Fibroblast of skin of left quadriceps (primary cell): Measurements from ENCODE around the gene S100A9.
"Not testable (repeated sequence)": the region's sequence is repeated elsewhere in the genome, so short reads cannot be mapped to it uniquely, and the experiment has no call there.

Experiments used
- DNase-seq, 2 experiments: peaks; one replicate each; pipeline ENCODE4 v3.0.0-alpha.2; 2013; ENCODE audit warnings: low read depth in 2 of 2

The S100A9 gene

DNA sequence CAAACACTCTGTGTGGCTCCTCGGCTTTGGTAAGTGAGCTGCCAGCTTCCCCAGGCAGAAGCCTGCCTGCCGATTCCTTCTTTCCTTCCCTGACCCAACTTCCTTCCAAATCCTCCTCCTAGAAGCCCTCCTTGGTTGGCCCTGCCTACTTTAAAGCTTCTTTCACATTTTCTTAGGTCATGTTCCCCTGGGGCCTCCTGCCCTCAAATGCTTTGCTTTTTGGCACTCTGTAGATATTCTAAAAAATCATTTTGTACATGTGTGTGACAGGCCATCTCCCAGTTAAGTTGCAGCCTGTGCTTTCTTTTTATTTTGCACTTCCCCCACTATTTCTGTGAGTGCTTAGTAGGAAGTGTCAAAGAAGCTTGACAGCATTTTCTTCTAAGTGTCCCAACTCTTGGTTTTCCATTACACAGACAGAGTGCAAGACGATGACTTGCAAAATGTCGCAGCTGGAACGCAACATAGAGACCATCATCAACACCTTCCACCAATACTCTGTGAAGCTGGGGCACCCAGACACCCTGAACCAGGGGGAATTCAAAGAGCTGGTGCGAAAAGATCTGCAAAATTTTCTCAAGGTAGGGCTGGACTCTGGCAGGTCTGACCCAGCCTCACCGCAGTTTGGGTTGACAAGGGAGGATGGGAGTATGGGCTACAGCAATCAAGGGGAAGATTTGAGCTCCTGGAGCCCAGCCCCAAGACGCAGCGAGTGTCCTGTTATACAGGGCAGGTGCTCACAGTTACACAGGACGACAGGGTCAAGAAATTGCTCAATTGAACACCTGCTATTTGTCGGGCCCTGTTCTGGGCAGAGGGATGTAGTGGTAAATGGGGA lies at the start of gene S100A9:
S100A9 (plus strand) TSS at position 2 of the 838 bp plus-strand sequence; CDS start at position 432, 430 bp downstream.
- no peak for DNase-seq

DNA sequence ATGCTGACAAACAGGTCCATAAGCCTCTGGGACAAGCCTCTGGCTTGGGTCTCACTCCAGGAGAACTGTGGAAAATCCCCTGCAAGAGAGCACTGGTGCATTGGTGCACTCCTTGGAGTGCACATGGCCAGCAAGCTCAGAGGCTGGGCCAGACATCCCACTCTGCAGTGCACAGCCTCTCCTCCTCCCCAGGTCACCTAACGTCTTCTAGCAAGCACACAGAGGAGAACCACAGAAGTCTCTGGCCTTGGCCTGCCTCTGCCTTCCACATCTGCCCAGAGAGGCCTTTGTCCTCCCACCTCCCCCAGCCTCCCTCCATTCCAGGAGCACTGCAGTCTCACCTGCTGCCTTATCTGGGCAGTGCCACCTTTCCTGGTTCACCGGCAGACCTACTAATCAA lies 49.1 kb upstream of the S100A9 start:
- DNase-seq: no peak

DNA sequence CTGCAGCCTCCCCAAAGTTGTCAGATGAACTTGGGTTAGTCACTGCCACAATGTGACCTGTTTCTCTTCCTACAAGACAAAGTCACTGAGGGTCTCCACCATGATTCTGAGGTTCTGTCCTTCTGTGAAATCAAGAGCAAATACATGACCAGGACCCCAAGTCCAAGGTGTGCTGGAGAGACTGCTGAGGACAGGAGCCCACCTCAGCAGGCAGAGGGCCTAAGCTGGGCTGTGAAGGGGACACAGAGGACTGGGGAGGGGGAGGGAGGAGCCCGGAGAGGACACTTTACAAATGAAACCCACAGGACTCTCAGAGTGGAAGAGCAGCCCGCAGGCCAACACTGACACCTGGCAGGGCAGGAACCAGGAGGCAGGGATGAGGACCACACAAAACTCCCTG lies 48.2 kb upstream of the S100A9 start:
- DNase-seq: no peak

DNA sequence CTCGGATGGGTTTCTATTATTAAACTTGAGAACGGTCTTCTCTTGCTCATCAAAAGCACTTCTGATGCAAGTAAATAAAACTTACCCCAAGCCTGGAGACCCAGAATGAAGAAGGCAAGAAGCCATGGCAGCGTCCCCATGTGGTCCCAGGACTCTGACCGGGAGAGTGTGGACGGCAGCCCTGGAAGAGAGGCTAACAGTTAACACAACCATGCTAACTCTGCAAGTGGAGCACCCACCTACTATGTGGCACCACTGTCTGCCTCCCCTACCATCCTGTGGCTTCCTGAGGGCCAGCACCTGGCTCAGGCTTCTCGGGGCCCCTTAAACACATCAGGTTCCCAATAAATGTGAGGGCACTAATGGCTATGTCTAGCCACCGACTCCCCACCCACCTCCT lies 47.1 kb upstream of the S100A9 start:
- DNase-seq: no peak

DNA sequence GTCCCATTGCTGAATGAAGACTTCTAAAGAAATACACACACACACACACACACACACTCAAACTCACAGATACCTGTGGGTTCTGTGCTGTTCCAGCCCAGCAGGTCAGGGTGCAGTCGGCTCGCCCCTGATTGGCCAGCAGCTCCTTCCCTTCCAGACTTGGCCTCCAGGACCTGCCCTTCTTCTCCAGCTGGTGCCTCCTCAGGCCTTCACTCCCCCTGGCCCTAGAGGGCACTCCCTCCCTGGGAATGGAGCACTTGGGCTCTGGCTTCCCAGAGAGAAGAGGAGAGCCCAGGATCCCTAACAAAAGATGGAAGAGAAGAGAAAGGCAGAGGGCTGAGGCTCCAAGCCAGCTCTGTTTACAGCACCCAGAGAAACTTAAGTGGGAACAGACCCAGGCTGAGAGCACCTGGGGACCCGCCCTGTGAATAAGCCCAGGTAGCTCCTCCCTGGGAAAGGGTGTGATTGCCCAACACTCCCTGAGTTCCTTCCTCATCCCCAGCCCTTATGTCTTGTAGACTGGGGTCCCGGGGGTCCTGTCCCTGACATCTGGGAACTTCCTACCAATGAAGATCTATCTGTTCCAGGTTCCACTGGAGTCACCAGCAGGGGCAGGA lies 45.0 kb upstream of the S100A9 start, which contains the start of gene PGLYRP3:
PGLYRP3 (minus strand) TSS at position 383 of the 617 bp plus-strand sequence. CDS start 2,287 bp downstream, outside the sequence.
- DNase-seq: no peak

DNA sequence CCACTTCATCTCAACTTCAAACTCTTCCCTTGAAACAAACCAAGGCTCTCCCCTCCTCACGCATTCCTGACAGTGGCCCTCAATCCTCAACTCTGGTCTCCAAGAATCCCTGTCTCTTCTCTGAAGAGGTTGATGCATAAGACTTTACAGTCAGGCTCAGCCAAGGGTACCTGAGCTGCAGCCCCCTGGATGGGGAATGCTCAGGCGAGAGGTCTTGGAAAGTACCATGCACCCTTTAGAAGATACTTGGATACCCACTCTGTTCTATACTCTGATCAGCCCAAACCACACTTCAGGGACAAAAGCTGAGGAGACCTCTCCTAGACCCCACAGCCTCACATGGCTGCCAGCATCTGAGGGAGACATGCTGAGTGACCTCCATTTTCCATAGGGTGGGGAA lies 44.4 kb upstream of the S100A9 start:
- DNase-seq: no peak

DNA sequence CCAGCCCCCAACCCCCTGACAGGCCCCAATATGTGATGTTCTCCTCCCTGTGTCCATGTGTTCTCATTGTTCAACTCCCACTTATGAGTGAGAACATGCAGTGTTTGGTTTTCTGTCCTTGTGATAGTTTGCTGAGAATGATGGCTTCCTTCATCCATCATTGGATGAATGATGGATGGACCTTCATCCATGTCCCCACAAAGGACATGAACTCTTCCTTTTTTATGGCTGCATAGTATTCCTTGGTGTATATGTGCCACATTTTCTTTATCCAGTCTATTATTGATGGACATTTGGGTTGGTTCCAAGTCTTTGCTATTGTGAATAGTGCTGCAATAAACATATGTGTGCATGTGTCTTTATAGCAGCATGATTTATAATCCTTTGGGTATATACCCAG lies 43.3 kb upstream of the S100A9 start:
- DNase-seq: not testable (repeated sequence)

DNA sequence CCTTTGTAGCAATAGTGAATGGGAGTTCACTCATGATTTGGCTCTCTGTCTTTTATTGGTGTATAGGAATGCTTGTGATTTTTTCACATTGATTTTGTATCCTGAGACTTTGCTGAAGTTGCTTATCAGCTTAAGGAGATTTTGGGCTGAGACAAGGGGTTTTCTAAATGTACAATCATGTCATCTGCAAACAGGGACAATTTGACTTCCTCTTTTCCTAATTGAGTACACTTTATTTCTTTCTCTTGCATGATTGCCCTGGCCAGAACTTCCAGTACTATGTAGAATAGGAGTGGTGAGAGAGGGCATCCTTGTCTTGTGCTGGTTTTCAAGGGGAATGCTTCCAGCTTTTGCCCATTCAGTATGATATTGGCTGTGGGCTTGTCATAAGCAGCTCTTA lies 41.6 kb upstream of the S100A9 start:
- not testable (repeated sequence) for DNase-seq

DNA sequence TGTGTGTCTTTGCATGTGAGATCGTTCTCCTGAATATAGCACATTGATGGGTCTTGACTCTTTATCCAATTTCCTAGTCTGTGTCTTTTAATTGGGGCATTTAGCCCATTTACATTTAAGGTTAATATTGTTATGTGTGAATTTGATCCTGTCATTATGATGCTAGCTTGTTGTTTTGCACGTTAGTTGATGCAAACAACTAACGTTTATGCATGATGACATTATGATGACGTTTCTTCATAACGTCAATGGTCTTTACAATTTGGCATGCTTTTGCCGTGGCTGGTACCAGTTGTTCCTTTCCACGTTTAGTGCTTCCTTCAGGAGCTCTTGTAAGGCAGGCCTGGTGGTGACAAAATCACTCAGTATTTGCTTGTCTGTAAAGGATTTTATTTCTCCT lies 39.5 kb upstream of the S100A9 start:
- DNase-seq: not testable (repeated sequence)

DNA sequence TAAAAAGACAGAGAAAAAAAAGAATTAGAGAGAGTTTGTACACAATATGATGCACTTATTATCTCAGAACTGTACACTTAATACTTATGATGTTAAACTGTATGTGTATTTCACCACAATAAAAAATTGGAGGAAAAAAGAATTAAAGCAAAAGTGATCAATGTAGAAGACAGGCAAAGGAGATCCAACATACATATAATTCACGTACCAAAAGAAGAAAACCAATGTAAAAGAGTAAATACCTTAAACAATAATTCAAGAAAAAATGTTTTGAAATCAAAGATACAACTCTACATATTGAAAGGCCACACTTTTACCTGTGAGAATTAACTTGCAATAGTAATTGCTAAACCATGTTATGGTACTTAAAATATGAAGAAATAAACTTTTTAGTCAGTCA lies 35.1 kb upstream of the S100A9 start:
- no peak for DNase-seq

DNA sequence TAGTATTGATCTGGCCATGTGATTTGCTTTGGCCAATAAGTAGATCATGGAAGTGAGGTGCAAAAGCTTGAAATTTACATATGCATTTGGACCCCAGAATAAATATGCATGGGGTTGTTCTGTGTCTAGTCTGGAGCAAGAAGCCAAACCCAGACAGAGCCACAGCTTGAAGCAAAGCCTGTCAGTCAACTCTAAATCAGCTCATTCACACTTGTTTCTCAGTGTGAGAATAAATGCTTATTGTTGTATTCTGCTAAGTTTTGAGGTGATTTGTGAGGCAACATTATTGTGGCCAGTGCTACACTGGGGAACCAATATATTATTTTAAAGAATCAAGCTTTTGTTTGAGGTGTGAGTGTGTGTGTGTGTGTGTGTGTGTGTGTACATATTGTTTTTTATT lies 32.7 kb upstream of the S100A9 start:
- no peak for DNase-seq

DNA sequence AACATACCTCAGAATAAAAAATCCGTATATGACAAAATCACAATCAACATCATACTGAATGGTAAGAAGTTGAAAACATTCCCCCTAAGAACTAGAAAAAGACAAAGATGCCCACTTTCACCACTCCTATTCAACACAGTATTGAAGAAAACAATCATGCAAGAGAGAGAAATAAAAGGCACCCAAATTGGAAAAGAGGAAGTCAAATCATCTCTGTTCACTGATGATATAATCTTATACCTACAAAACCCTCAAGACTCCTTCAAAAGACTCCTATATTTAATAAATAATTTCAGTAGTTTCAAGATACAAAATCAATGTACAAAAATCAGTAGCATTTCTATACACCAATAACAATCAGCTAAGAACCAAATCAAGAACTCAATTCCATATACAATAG lies 23.8 kb upstream of the S100A9 start:
- DNase-seq: no peak

DNA sequence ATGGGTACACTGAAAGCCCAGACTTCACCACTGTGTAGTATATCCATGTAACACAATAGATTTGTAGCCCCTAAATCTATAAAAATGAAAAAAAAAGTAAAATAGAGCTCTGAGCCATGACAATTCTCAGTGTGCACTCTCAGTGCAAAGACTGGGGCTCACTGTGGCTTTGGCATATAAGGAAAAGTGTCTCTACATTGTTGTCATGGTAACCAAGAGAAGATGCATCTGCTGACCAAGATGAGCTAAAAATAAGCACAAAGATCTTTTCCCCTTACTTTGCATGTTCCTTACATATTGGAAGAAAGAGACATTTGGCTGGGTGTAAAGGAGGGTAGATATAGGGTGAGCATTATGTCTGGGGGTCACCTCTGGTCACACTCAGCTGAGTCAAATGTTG lies 21.0 kb upstream of the S100A9 start:
- no peak for DNase-seq

DNA sequence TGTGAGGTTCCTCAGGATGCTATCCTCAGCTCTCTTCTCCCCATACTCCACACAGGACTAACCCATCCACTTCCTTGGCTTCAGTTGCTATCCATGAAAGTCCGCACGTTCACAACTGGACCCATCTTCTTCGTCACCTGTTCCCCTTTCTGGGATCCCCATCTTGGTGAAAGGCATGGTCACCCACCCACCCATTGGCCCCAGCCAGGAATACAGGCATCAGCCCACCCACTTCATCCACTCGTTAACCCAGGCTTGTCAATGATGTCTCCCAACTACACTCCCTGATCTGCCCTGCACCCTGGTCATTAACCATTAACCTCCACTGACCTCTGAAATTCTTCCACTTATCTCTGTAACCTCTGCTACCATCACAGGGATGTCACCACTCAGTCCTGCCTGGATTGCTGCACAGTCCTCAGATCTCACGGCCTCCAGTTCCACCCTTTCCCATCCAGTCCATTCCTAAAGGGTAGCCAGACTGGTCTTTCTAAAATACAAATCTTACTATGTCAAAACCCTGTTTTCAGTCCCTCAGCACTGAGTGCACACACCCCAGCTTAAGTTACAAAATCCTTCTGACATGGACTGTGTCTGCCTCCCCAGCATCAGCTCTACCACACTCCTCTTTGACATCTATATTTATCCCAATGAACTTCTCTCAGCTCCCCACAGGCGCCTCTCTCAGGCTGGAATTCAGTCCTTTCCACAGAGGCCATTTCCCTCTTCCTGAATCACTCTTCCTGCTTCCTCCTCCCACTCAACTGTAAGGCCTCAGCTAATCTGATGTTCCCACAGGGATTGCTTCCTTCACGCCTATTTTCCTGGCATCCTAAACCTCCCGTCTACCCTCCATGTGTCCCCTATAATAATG lies 19.4 kb upstream of the S100A9 start:
- no peak for DNase-seq

DNA sequence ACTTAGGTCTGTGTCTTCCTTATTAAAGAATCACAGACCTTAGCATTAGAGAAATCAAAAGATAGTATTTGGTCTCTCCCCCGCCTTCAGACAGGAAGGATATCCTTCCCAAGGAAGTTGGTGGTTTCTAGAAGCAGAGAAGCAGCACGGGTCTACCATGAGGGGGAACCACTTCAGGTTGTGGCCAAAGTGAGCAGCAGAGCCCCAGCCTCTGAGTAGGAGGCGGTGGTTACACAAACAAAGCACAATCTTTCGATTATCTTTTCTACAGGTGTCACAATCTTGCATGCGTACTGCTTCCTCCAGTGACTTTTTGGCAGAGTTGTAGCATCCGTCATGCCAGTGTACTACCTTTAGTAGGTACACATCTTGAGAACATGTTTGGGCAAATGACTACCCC lies 17.9 kb upstream of the S100A9 start:
- no peak for DNase-seq

DNA sequence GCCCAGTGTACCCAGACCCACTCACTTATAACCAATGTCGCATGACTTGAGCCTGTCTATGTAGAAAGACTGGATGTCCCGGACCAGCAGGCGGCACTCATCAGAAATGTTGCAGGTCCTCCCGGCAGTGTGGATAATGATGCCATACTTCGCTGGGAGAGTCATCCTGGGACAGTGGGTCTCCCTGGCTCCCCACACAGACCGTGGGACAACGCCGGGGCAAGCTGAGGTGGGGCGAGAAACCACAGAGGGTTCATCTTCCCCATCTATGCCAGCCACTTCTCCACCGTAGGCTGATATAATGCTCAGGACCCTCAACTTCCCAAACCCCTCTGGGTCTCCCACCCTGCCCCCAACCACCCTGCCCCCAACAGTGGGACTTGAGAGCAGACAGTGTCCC lies 17.3 kb upstream of the S100A9 start:
- no peak for DNase-seq

DNA sequence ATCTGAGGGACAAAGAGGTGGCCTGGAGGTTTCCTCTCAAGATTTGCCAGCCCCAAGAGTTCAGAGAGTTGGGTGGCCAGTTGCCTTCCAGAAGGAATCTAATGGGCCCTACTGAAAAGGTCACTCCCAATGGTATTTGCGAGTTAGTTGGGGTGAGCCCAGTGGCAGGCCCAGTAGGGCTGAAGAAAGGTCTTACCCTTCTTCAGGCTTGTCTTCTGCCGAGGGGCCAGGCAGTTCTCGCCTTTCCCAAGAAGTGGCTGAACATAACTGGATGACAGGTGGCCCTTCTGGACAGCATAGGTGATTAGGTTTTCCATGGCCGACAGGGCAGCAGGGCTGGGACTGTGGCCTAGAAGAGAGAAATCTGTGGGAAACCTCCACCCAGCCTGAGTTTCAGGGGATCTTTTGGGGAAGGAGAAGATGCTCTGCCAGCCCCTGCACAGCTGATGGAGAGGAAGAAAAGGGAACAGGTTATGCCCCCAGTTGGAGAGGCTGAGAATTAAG lies 16.2 kb upstream of the S100A9 start:
- no peak for DNase-seq

DNA sequence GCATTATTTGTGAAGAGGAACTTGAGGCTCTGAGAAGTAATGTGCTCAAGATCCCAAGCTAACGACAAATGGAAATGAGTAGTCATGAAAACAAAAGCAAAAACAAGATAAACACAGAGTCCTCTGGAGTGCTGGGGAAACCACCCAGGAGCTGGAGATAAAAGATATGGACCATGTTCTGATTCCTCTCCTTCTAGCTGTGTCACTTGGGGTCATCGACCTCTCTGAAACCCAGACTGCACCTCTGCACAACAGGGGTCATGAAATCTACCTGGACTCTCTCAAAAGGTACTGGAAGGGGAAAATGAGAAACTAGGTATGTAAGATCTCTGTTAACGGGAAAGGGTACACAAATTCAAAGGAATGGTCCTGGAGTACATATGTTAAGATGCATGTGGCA lies 15.5 kb upstream of the S100A9 start:
- DNase-seq: no peak

DNA sequence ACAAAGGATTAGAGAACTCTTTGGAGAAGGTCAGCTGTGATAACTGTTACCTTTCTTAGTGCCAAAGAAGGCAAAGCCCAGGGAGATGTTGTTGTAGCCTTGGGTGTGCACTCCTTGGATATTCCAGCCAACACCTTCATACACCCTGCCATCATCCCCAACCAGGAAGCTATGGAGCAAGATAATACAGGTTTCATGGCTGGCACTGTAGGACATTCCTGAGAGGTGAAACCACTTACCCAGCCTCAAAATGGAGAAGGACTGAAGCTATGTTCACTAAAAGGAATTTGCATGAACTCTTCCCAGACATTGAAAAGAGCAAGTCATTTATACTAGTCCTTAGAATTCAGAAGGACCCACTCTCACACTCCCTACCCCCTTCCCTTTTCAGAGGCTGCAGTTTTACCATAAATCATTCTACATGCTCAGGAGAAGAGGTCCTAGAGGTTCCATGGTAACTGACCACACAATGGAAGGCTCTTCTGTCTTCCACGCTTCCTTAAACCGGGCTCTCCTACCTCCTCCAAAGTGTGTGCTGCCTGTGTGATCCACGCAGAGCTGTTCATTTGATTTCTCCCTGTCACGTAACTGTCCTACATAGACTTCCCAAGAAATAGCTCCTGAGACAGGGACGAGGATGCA lies 14.5 kb upstream of the S100A9 start:
- no peak for DNase-seq

DNA sequence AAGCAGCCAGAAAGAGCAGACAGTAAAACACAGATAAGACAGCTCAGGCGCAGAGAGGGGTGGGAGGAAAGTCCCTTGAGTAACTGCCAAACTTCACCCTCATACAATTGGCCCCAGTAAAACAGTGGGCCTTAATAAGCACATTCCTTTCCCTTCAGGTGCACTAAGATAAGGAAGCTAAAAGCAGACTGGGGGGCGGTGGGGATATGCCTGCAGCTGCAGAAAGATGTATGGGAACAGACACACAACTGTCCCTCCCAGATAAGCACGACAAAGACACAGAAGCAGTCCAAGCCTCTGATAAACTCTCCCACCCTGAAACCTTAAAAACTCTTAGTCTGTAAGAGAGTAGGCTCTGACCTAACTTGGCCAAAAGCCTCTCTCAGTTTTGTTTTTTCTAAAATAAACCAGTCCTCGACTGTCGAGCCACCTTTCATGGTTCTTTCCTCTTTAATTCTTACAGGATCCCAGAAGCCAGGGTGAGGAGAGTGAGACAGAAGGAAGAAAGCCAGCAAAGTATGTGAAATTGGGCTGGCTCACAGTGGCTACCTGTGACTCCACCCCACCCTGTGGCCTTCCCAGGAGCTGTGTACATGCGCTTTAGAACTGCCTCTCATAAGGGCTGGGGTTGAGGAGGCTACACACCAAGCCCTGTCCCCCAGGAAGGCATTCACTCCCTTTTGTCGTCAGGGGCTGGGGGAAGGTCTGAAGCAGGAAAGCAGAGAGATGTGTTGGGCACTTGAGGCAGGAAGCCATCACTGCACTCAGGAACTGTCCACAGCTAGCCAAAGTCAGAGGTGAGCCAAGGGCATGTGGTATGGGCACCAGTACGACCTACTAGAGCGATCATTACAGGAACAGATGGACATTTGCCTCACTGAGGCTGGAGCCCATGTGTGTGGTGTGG lies 13.6 kb upstream of the S100A9 start:
- no peak for DNase-seq

DNA sequence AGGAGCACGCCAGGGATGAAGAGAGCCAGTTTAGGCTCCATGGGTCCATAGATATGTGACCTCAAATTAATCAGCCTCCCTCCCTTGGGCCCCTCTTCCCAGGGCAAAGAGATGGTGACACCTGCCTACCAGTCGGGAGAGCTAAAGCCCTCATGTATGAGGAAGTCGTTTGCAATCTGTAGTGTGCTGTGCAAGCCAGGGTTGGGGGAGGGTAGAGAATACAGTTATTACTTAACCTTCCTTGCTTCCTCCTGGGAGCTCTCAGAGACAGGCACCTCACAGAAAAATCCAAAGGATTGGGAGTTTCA lies 13.0 kb upstream of the S100A9 start:
- no peak for DNase-seq
